ENCODE data around the gene SMIM23. TPM values are rescaled to one million over a fixed set of nuclear protein-coding genes. Genes with fewer than 3 reads are reported as not detected.
"Not testable (repeated sequence)": the region's sequence is repeated elsewhere in the genome, so short reads cannot be mapped to it uniquely, and the experiment has no call there.

Gene SMIM23
- total RNA-seq, 4 donors from 2014 or later = not detected

GRCh38 chr5:171773106-171773505, 12.5 kb upstream of the SMIM23 start:
- Histone ChIP-seq H3K27me3 (no peaks in the 10 kb centered on the region), H3K9me3 (no peaks in the 10 kb centered on the region), H3K4me1 (no peaks in the 10 kb centered on the region), H3K36me3 (no peaks in the 10 kb centered on the region), H3K4me3 (no peak overlapping the region), H3K27ac (no peak overlapping the region)
- no peak for DNase-seq (ENCODE audit: low spot score in 2 of 2)
- 85% methylated on average over 8 of the region's 8 CpGs for WGBS
- TF ChIP-seq POLR2AphosphoS5 (IDR thresholded peaks at IDR 0.05) (no peak), CTCF (IDR thresholded peaks at IDR 0.05) (no peak), EP300 (IDR thresholded peaks at IDR 0.05) (no peak), POLR2A (IDR thresholded peaks at IDR 0.05) (no peak)

DNA sequence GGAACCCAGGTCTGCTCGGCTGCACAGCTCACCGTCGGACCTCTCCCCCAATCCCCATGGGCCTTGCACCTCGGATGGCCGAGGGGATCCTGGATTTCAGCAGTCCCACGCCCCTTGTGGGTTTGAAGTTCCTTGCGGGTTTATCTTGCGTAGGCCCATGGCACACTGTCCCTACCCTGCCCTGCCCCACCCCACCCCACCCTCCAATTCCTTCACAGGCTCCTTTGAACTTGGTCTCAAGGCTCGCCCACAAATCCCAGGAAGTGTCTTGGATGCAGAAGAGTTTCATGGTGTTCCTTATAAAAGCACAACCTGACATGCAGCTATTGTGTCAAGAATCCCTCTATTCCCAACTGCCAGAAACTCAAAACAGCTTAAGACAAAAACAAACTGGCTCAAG, 11.2 kb upstream of the SMIM23 start:
- TF ChIP-seq POLR2AphosphoS5 (IDR thresholded peaks at IDR 0.05) = no peak
- no peak for TF ChIP-seq POLR2A (IDR thresholded peaks at IDR 0.05)
- TF ChIP-seq EP300 (IDR thresholded peaks at IDR 0.05) = no peak
- no peak for TF ChIP-seq CTCF (IDR thresholded peaks at IDR 0.05)
- H3K4me1 ChIP-seq = no peaks in the 10 kb centered on the region
- no peak overlapping the region for H3K27ac ChIP-seq
- no peaks in the 10 kb centered on the region for H3K27me3 ChIP-seq
- DNase-seq (ENCODE audit: low spot score in 2 of 2) = no peak
- H3K36me3 ChIP-seq = no peaks in the 10 kb centered on the region
- no peaks in the 10 kb centered on the region for H3K9me3 ChIP-seq
- WGBS = 85% methylated on average over 5 of the region's 9 CpGs
- H3K4me3 ChIP-seq = no peak overlapping the region

DNA sequence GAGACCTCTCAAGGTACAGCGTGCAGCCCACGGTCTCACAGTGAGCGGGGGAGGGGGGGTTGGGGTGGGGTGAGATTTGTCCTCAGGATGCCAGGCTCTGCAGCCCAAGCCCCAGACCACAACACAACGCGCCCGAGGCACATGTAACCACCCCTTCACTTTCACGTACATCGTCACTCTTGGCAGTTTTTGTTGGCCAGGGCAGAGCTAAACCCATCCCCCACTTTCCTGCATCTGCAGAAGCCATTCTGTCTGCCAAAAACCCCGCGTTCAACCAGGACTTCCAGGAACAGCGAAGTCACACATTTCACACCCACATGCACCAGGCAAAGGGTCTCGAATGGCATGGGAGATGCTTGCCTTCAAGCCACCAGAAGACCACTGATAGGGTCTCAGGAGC, 9.4 kb upstream of the SMIM23 start:
- WGBS = 50% methylated on average over 6 of the region's 12 CpGs
- no peak overlapping the region for H3K4me3 ChIP-seq

DNA sequence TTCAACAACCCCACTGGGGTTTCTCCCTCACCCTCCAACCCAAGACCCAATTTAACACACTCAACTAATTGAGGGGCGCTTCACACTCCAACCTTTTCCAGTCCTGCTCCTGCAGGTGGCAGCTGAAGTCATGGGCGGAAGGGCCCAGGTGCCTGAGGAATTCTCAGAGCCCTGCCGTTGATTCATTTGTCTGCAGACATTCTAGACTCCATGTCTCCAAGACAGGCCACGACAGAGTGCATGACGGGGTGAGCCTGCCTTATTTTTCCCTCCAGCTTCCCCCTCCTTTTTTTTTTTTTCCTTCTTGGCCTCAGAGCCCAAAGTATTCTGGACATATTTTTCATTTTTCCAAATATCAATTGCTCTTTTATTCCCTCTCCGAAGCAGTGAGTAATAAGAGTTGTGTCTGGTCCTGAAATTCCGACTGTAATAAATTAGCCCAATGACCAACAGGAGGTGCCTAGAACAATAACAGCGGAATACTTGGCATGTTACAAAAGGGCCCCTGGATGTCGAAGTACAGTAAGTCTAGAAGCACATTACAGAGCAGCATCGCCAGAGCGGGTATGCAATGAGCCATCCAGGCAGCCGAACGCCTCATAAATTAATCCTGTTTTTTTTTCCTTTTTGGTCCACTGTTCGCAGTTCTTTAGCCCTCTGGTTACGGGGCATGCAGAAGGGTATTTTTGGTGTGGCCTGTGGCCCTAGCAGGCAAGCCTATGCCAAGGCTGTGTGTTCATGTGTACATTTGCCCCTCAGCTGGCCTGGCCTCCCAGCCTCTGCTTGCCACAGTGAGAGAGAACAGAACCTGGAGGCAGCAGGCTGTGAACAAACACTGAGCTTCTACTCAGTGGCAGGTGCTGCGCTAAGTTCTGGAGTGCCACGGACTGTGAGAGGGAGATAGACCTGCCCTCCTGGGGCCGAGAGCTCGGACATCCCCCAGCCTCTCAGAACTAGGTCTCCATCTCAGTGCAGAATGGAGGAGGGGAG, 8.6 kb upstream of the SMIM23 start:
- H3K9me3 ChIP-seq = no peaks in the 10 kb centered on the region
- TF ChIP-seq EP300 (IDR thresholded peaks at IDR 0.05) = no peak
- TF ChIP-seq CTCF (IDR thresholded peaks at IDR 0.05) = no peak
- TF ChIP-seq POLR2AphosphoS5 (IDR thresholded peaks at IDR 0.05) = no peak
- no peak for TF ChIP-seq POLR2A (IDR thresholded peaks at IDR 0.05)
- H3K27me3 ChIP-seq = no peaks in the 10 kb centered on the region
- H3K36me3 ChIP-seq = no peaks in the 10 kb centered on the region
- no peaks in the 10 kb centered on the region for H3K4me1 ChIP-seq
- 64% methylated on average over 19 of the region's 19 CpGs for WGBS
- no peak overlapping the region for H3K27ac ChIP-seq
- H3K4me3 ChIP-seq = no peak overlapping the region
- DNase-seq (ENCODE audit: low spot score in 2 of 2) = no peak

More for the DNA sequence above, 9.4 kb upstream of the SMIM23 start:
- DNase-seq (ENCODE audit: low spot score in 2 of 2) = no peak
- Histone ChIP-seq H3K27ac (no peak overlapping the region), H3K4me1 (no peaks in the 10 kb centered on the region), H3K9me3 (no peaks in the 10 kb centered on the region), H3K36me3 (no peaks in the 10 kb centered on the region), H3K27me3 (no peaks in the 10 kb centered on the region)
- TF ChIP-seq POLR2A (IDR thresholded peaks at IDR 0.05) (no peak), POLR2AphosphoS5 (IDR thresholded peaks at IDR 0.05) (no peak), EP300 (IDR thresholded peaks at IDR 0.05) (no peak), CTCF (IDR thresholded peaks at IDR 0.05) (no peak)

DNA sequence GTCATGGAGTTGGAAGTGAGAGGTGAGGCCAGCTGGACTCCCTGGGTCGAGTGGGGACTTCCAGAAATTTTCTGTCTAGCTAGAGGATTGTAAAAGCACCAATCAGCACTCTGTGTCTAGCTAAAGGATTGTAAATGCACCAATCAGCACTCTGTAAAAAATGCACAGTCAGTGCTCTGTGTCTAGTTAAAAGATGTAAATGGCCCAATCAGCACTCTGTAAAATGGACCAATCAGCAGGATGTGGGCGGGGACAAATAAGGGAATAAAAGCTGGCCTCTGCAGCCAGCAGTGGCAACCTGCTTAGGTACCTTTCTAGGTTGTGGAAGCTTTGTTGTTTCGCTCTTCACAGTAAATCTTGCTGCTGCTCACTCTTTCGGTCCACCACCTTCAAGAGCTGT, 3.9 kb upstream of the SMIM23 start:
- not testable (repeated sequence) for H3K9me3 ChIP-seq; H3K36me3 ChIP-seq; DNase-seq (ENCODE audit: low spot score in 2 of 2); H3K27me3 ChIP-seq; H3K4me3 ChIP-seq; H3K4me1 ChIP-seq; H3K27ac ChIP-seq
- WGBS = 58% methylated on average over 4 of the region's 4 CpGs

All from suprapubic skin (tissue), 4 donors.